ENCODE measurements around the gene LRRC4.

GRCh38 chr7:128000048-128000447, 31.2 kb downstream of the LRRC4 start:
- TF ChIP-seq CTCF (IDR thresholded peaks at IDR 0.05) (no peak), POLR2A (IDR thresholded peaks at IDR 0.05) (no peak)

Measured in lower leg skin (tissue), 3 donors.